GM12878 (cell line): ENCODE measurements around the gene MAP4K2. TPM values are rescaled to one million over a fixed set of nuclear protein-coding genes. Genes with fewer than 3 reads are reported as not detected.

Source experiments
- ATAC-seq: fragments of 200-7000 bp; cut with Tn5 transposase; 3 replicates; pipeline ENCODE4 v1.9.1; 2020; ENCODE audit warnings: mild to moderate bottlenecking, moderate library complexity
- BruUV-seq: library from RNA; stranded (reverse); fragments of 400-500 nt; replicated peaks from 2 replicates; lab custom pipeline; 2021; lab: Mats Ljungman, UMichigan
- CTCF ChIA-PET: fragments of 300-600 bp; sonication (Branson Sonifier 250); formaldehyde crosslinking; extraction: SDS; loops from one replicate; lab custom pipeline; 2021; ENCODE audit warnings: inconsistent platforms; lab: Yijun Ruan, JAX
- POLR2A ChIA-PET: fragments of 350-600 bp; formaldehyde crosslinking; extraction: SDS; loops from one replicate; lab custom pipeline; 2021; ENCODE audit warnings: inconsistent platforms; lab: Charles Lee
- RAD21 ChIA-PET: fragments of 300-600 bp; sonication (Branson Sonifier 250); formaldehyde crosslinking; loops from one replicate; lab custom pipeline; 2023; ENCODE audit warnings: antibody characterized with exemption; ENCODE audit not compliant: unreplicated experiment; lab: Charles Lee
- SMC1A ChIA-PET: fragments of 300-600 bp; sonication (Branson Sonifier 250); formaldehyde crosslinking; loops from one replicate; lab custom pipeline; 2023; ENCODE audit not compliant: unreplicated experiment, uncharacterized antibody; lab: Charles Lee
- DNase-seq: peaks from one replicate; pipeline ENCODE4 v3.0.0-alpha.2; 2011; ENCODE audit warnings: low read depth, low spot score
- FAIRE-seq: peaks from 3 replicates; lab custom pipeline; 2011; peaks lifted over from hg19 to GRCh38; lab: Jason Lieb, UNC
- H2AFZ ChIP-seq: 2 replicates; pipeline ENCODE4 v1.6.0; 2011; ENCODE audit warnings: low read depth, low read length, control low read depth; ENCODE audit not compliant: control insufficient read depth
- H3K27ac ChIP-seq: 2 replicates; pipeline ENCODE4 v1.5.1; 2011; ENCODE audit warnings: control low read depth; ENCODE audit not compliant: control insufficient read depth, insufficient read depth
- H3K27me3 ChIP-seq, 2 experiments: replicated peaks in 1 of 2; 2 replicates each; pipeline versions ENCODE4 v1.6.0 to v1.6.1; 2011; ENCODE audit warnings: low read length in 1 of 2; ENCODE audit not compliant: control insufficient read depth in 2 of 2, insufficient read depth in 2 of 2
- H3K36me3 ChIP-seq, 2 experiments: 2 replicates each; pipeline ENCODE4 v1.5.1; 2011; ENCODE audit warnings: low read length in 1 of 2; ENCODE audit not compliant: control insufficient read depth in 2 of 2, insufficient read depth in 2 of 2
- H3K4me1 ChIP-seq: 2 replicates; pipeline ENCODE4 v1.6.1; 2011; ENCODE audit warnings: mild to moderate bottlenecking, low read length, moderate library complexity, mixed read lengths; ENCODE audit not compliant: control insufficient read depth, insufficient read depth
- H3K4me2 ChIP-seq: 2 replicates; pipeline ENCODE4 v1.6.0; 2011; ENCODE audit warnings: control low read depth; ENCODE audit not compliant: control insufficient read depth, insufficient read depth
- H3K4me3 ChIP-seq: fragments of 200-600 bp; sonication (generic); 2 replicates; pipeline ENCODE4 v1.5.1; 2016
- H3K79me2 ChIP-seq: 2 replicates; pipeline ENCODE4 v1.6.0; 2011; ENCODE audit warnings: low read length; ENCODE audit not compliant: control insufficient read depth, insufficient read depth
- H3K9ac ChIP-seq: 2 replicates; pipeline ENCODE4 v1.8.0; 2011; ENCODE audit warnings: low read length, control low read depth, mixed read lengths; ENCODE audit not compliant: control insufficient read depth, insufficient read depth
- H3K9me3 ChIP-seq: replicated peaks from 3 replicates; pipeline ENCODE4 v1.5.1; 2011; ENCODE audit warnings: mild to moderate bottlenecking, low read length; ENCODE audit not compliant: control insufficient read depth, insufficient read depth
- H4K20me1 ChIP-seq: 2 replicates; pipeline ENCODE4 v1.6.0; 2011; ENCODE audit not compliant: control insufficient read depth, insufficient read depth
- CBX3 ChIP-seq: fragments of 200-600 bp; sonication (generic); IDR thresholded peaks from 2 replicates; pipeline ENCODE4 v1.6.1; 2016; ENCODE audit warnings: low read depth, borderline replicate concordance
- CTCF ChIP-seq, 3 experiments: IDR thresholded peaks in 2 of 3; conservative IDR thresholded peaks in 1 of 3; 2 replicates each; pipeline ENCODE4 v1.5.1; 2011; ENCODE audit warnings: low read depth in 3 of 3, low read length in 3 of 3, mild to moderate bottlenecking in 3 of 3, control low read depth in 2 of 3, moderate library complexity in 2 of 3, inconsistent platforms in 1 of 3, mixed read lengths in 1 of 3; ENCODE audit not compliant: control insufficient read depth in 2 of 3, insufficient read depth in 1 of 3; ENCODE audit errors: extremely low read depth in 1 of 3
- DPF2 ChIP-seq: fragments of 450-650 bp; IDR thresholded peaks from 2 replicates; pipeline ENCODE4 v1.6.1; 2017; ENCODE audit warnings: mild to moderate bottlenecking
- EGR1 ChIP-seq, 2 experiments: IDR thresholded peaks; 1 replicate in 1 of 2; 2 replicates in 1 of 2; pipeline ENCODE4 v1.6.1; 2011 to 2012; ENCODE audit warnings: low read depth in 2 of 2, low read length in 2 of 2, borderline replicate concordance in 1 of 2, mild to moderate bottlenecking in 1 of 2, moderate library complexity in 1 of 2
- HDGF ChIP-seq: fragments of 450-650 bp; IDR thresholded peaks from 2 replicates; pipeline ENCODE4 v1.6.1; 2016; ENCODE audit warnings: antibody characterized with exemption
- MYC ChIP-seq: IDR thresholded peaks from 2 replicates; pipeline ENCODE4 v1.6.1; 2011; ENCODE audit warnings: mild to moderate bottlenecking, low read length, moderate library complexity, inconsistent platforms; ENCODE audit not compliant: insufficient read depth, insufficient replicate concordance, insufficient read length, severe bottlenecking
- NBN ChIP-seq: fragments of 450-650 bp; IDR thresholded peaks from 2 replicates; pipeline ENCODE4 v1.6.1; 2016
- RAD21 ChIP-seq: IDR thresholded peaks from 2 replicates; pipeline ENCODE4 v1.6.1; 2011; ENCODE audit warnings: mild to moderate bottlenecking, low read depth, low read length, moderate library complexity; ENCODE audit not compliant: insufficient read depth
- SIN3A ChIP-seq: IDR thresholded peaks from 2 replicates; pipeline ENCODE4 v1.6.1; 2012; ENCODE audit warnings: low read depth, low read length, improper control_type of control experiment
- SMARCA5 ChIP-seq: fragments of 450-650 bp; IDR thresholded peaks from 2 replicates; pipeline ENCODE4 v1.6.1; 2017; ENCODE audit warnings: mild to moderate bottlenecking
- SMC3 ChIP-seq: IDR thresholded peaks from 2 replicates; pipeline ENCODE4 v1.6.1; 2011; ENCODE audit warnings: low read length, improper control_type of control experiment, borderline replicate concordance
- SPI1 ChIP-seq: IDR thresholded peaks from 2 replicates; pipeline ENCODE4 v1.6.1; 2011; ENCODE audit warnings: low read depth, mild to moderate bottlenecking, low read length, moderate library complexity, borderline replicate concordance; ENCODE audit not compliant: insufficient read depth
- TCF12 ChIP-seq: IDR thresholded peaks from 2 replicates; pipeline ENCODE4 v1.6.1; 2011; ENCODE audit warnings: low read depth, mild to moderate bottlenecking, low read length
- ZNF274 ChIP-seq: IDR thresholded peaks from one replicate; pipeline ENCODE4 v1.8.0; 2011; ENCODE audit not compliant: insufficient read length, insufficient read depth
- WGBS: methylation state at CpG from one replicate; pipeline ENCODE4 v1.1.6; 2016; ENCODE audit warnings: low lambda C conversion rate; ENCODE audit not compliant: insufficient replicate concordance, insufficient coverage; ENCODE audit errors: missing lambda C conversion rate; 5-methylcytosine and 5-hydroxymethylcytosine counted together
- in situ Hi-C: fragments of 300-500 bp; cut with MboI; formaldehyde crosslinking; loops from 9 replicates; pipeline ENCODE4 v1.14.3; 2018; ENCODE audit warnings: mixed read lengths
- intact Hi-C: fragments of 100-400 bp; cut with micrococcal nuclease; formaldehyde crosslinking; loops from one replicate; pipeline ENCODE4 v1.14.2; 2022; ENCODE audit not compliant: unreplicated experiment
- polyA plus RNA-seq, 11 experiments: library from polyadenylated mRNA; depleted of rRNA in 4 of 11; unstranded in 6 of 11; stranded (reverse) in 5 of 11; fragments of >200 nt; fragmentation: Nextera tagmentation in 4 of 11; fragmentation: Illumina TruSeq in 1 of 11; extraction: Ambion mirVana in 4 of 11; extraction: Trizol in 1 of 11; gene quantifications; 1 replicate in 1 of 11; 2 replicates in 10 of 11; pipeline versions ENCODE4 v1.2.1 to v1.2.3, GENCODE V29; 2011 to 2016; ENCODE audit warnings: inconsistent platforms in 2 of 11, missing spikeins in 2 of 11, low read depth in 1 of 11
- total RNA-seq, 4 experiments: library from RNA; depleted of rRNA in 3 of 4; stranded (reverse); fragments of >200 nt in 3 of 4; fragmentation: Illumina TruSeq in 1 of 4; extraction: Trizol in 1 of 4; gene quantifications; 2 replicates each; pipeline versions ENCODE4 v1.2.1 to v1.2.3, GENCODE V29; 2013 to 2021
- TF ChIP-seq, protein P1 (sequence below): fragments of 450-650 bp; IDR thresholded peaks from 2 replicates; pipeline ENCODE4 v1.6.1; 2017; ENCODE audit warnings: antibody characterized with exemption, mild to moderate bottlenecking, moderate library complexity
- TF ChIP-seq, protein P2 (sequence below): IDR thresholded peaks from 2 replicates; pipeline ENCODE4 v1.6.1; 2011; ENCODE audit warnings: mild to moderate bottlenecking, low read depth, low read length, moderate library complexity; ENCODE audit not compliant: insufficient replicate concordance

MAP4K2 gene
- total and polyA plus RNA-seq, 10 of the 15 experiments (the other 5 are each of a cell fraction or from before 2014, with no cell fraction given): 0.98 to 78.1 (median 48.9) TPM

GRCh38 chr11:64844330-64845128 lies 41.5 kb upstream of the MAP4K2 start, which contains the start of gene CDC42BPG:
Gene CDC42BPG (minus strand): TSS chr11:64844653. CDS start chr11:64844569, 84 bp downstream.
- ChIA-PET RAD21 (interaction anchor here (0.6 to 12.9 kb wide), 10 partner anchors 20 to 170 kb away, joined by 3 to 316 read pairs (median 4); partner anchors contain the start of genes ARL2, BATF2, MEN1 and SF1), POLR2A (interaction anchor here (1.0 to 12.2 kb wide), 4 partner anchors 20 to 277 kb away, joined by 3 to 232 read pairs (median 3); partner anchors contain the start of genes FAU, MRPL49 and SF1), SMC1A (interaction anchor here (0.9 to 12.7 kb wide), 8 partner anchors 19 to 167 kb away, joined by 3 to 306 read pairs (median 3); no protein-coding TSS in a partner anchor), CTCF (interaction anchor here (0.6 to 28.8 kb wide), 17 partner anchors 8 to 381 kb away, joined by 3 to 1208 read pairs (median 4); partner anchors contain the start of genes ARL2, BATF2, CAPN1 and EHD1)
- FAIRE-seq (no peak), DNase-seq (no peak), ATAC-seq (peak; percentile 72)
- H3K4me2 ChIP-seq: peak within 1 kb of the TSS; percentile 60
- H3K4me3 ChIP-seq: peak within 1 kb of the TSS; percentile 70; the same call in 1 of the 2 replicates
- H4K20me1 ChIP-seq: no peaks in the 10 kb centered on the region
- no peak within 1 kb of the TSS; the same call in 1 of the 2 replicates for H3K9ac ChIP-seq
- no TSS peak for BruUV-seq
- intact Hi-C loops (loop anchor here (10.0 kb wide), 1 partner anchor 410 kb away; no protein-coding TSS in a partner anchor), in situ Hi-C loops (loop anchor here (5.0 kb wide), 1 partner anchor 48 kb away; no protein-coding TSS in a partner anchor)
- no peaks in the 10 kb centered on the region for H3K79me2 ChIP-seq
- no peaks in the 10 kb centered on the region for H3K27me3 ChIP-seq
- no peaks in the 10 kb centered on the region for H3K9me3 ChIP-seq
- H3K4me1 ChIP-seq: peaks cover 31% of the 10 kb centered on the region
- H2AFZ ChIP-seq: peak within 1 kb of the TSS; percentile 79
- WGBS: 10% methylated on average over 39 of the region's 96 CpGs
- no peaks in the 10 kb centered on the region for H3K36me3 ChIP-seq
- no peak within 1 kb of the TSS for H3K27ac ChIP-seq
- TF ChIP-seq ZNF274: no peak
- peak; percentile 50; the same call in 1 of the 2 replicates for TF ChIP-seq SIN3A
- peak; percentile 69 for TF ChIP-seq DPF2
- TF ChIP-seq TCF12: no peak
- TF ChIP-seq EGR1 (IDR thresholded peaks at IDR 0.05; ENCODE audit: borderline replicate concordance in 1 of 2, low read depth in 2 of 2, low read length in 2 of 2): peak in 1 of 2 experiments; percentile 98; a peak in 2 of 3 replicates
- TF ChIP-seq, protein P1, sequence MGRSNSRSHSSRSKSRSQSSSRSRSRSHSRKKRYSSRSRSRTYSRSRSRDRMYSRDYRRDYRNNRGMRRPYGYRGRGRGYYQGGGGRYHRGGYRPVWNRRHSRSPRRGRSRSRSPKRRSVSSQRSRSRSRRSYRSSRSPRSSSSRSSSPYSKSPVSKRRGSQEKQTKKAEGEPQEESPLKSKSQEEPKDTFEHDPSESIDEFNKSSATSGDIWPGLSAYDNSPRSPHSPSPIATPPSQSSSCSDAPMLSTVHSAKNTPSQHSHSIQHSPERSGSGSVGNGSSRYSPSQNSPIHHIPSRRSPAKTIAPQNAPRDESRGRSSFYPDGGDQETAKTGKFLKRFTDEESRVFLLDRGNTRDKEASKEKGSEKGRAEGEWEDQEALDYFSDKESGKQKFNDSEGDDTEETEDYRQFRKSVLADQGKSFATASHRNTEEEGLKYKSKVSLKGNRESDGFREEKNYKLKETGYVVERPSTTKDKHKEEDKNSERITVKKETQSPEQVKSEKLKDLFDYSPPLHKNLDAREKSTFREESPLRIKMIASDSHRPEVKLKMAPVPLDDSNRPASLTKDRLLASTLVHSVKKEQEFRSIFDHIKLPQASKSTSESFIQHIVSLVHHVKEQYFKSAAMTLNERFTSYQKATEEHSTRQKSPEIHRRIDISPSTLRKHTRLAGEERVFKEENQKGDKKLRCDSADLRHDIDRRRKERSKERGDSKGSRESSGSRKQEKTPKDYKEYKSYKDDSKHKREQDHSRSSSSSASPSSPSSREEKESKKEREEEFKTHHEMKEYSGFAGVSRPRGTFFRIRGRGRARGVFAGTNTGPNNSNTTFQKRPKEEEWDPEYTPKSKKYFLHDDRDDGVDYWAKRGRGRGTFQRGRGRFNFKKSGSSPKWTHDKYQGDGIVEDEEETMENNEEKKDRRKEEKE: no peak
- TF ChIP-seq SPI1: no peak
- peak; percentile 88 for TF ChIP-seq SMARCA5
- peak; percentile 43; the same call in 1 of the 2 replicates for TF ChIP-seq RAD21
- no peak for TF ChIP-seq HDGF
- TF ChIP-seq NBN: 0 out of 2 replicates have a peak, but pooled peaks have one; percentile 4
- TF ChIP-seq, protein P2, sequence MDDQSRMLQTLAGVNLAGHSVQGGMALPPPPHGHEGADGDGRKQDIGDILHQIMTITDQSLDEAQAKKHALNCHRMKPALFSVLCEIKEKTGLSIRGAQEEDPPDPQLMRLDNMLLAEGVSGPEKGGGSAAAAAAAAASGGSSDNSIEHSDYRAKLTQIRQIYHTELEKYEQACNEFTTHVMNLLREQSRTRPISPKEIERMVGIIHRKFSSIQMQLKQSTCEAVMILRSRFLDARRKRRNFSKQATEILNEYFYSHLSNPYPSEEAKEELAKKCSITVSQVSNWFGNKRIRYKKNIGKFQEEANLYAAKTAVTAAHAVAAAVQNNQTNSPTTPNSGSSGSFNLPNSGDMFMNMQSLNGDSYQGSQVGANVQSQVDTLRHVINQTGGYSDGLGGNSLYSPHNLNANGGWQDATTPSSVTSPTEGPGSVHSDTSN: peak; percentile 74
- no peak for TF ChIP-seq MYC
- peak; percentile 49 to 80 (median 73); a peak in 5 of 6 replicates for TF ChIP-seq CTCF (IDR thresholded peaks at IDR 0.05 in 2 of 3, conservative IDR thresholded peaks at IDR 0.05 in 1 of 3; ENCODE audit: control insufficient read depth in 2 of 3, extremely low read depth in 1 of 3, insufficient read depth in 1 of 3, low read depth in 3 of 3, low read length in 3 of 3)
- TF ChIP-seq CBX3: no peak
- peak; percentile 38; the same call in 1 of the 2 replicates for TF ChIP-seq SMC3
